BE2C (cell line): ENCODE results near the gene PSG1.
A peak's percentile ranks its signal among the peaks of the same experiment; 100 is the strongest.
"Not testable (repeated sequence)": the region's sequence is repeated elsewhere in the genome, so short reads cannot be mapped to it uniquely, and the experiment has no call there.

ENCODE experiments used
- DNase-seq: peaks from one replicate; pipeline ENCODE4 v3.0.0-alpha.2; 2020
- H3K27me3 ChIP-seq: fragments of 250-450 bp; sonication (Bioruptor Pico); 2 replicates; pipeline ENCODE4 v1.5.1; 2020; ENCODE audit warnings: mild to moderate bottlenecking
- H3K36me3 ChIP-seq: fragments of 250-450 bp; sonication (Bioruptor Pico); 2 replicates; pipeline ENCODE4 v1.5.1; 2020; ENCODE audit warnings: mild to moderate bottlenecking
- H3K4me1 ChIP-seq: fragments of 250-450 bp; sonication (Bioruptor Pico); 2 replicates; pipeline ENCODE4 v1.5.1; 2020
- H3K4me3 ChIP-seq: 2 replicates; pipeline ENCODE4 v1.5.1; 2011; ENCODE audit warnings: low read depth, low read length
- H3K9me3 ChIP-seq: fragments of 250-450 bp; sonication (Bioruptor Pico); 2 replicates; pipeline ENCODE4 v1.5.1; 2020
- CTCF ChIP-seq: IDR thresholded peaks from 2 replicates; pipeline ENCODE4 v1.5.1; 2012; ENCODE audit warnings: mild to moderate bottlenecking, low read depth, low read length

PSG1 gene

GRCh38 chr19:42919070-42919756, 39.7 kb upstream of the PSG1 start:
- H3K36me3 ChIP-seq, H3K4me1 ChIP-seq, H3K27me3 ChIP-seq, H3K9me3 ChIP-seq, H3K4me3 ChIP-seq, DNase-seq: not testable (repeated sequence)
- TF ChIP-seq CTCF = peak; percentile 25; the same call in 1 of the 2 replicates

GRCh38 chr19:42918377-42919069, 39.0 kb upstream of the PSG1 start:
- not testable (repeated sequence) for H3K27me3 ChIP-seq, H3K36me3 ChIP-seq, H3K4me3 ChIP-seq, DNase-seq, H3K9me3 ChIP-seq, H3K4me1 ChIP-seq

- not testable (repeated sequence) for H3K4me1 ChIP-seq, DNase-seq, H3K9me3 ChIP-seq, H3K27me3 ChIP-seq, H3K4me3 ChIP-seq, H3K36me3 ChIP-seq
Measured at GRCh38 chr19:42917634-42918033, 38.1 kb upstream of the PSG1 start, which contains the start of gene PSG6. Gene PSG6 (minus strand): TSS chr19:42917894. CDS start chr19:42917792, 102 bp downstream.

GRCh38 chr19:42916931-42917330, 37.4 kb upstream of the PSG1 start:
- not testable (repeated sequence) for DNase-seq, H3K4me1 ChIP-seq, H3K27me3 ChIP-seq, H3K9me3 ChIP-seq, H3K4me3 ChIP-seq, H3K36me3 ChIP-seq

GRCh38 chr19:42913516-42913915, 34.0 kb upstream of the PSG1 start:
- not testable (repeated sequence) for H3K9me3 ChIP-seq, H3K36me3 ChIP-seq, H3K4me3 ChIP-seq, DNase-seq, H3K4me1 ChIP-seq, H3K27me3 ChIP-seq

- not testable (repeated sequence) for H3K4me3 ChIP-seq, H3K36me3 ChIP-seq, H3K4me1 ChIP-seq, DNase-seq, H3K9me3 ChIP-seq, H3K27me3 ChIP-seq
Measured at GRCh38 chr19:42912941-42913340, 33.4 kb upstream of the PSG1 start.

- H3K4me3 ChIP-seq, H3K4me1 ChIP-seq, DNase-seq, H3K9me3 ChIP-seq, H3K27me3 ChIP-seq, H3K36me3 ChIP-seq: not testable (repeated sequence)
Measured at GRCh38 chr19:42911731-42912130, 32.2 kb upstream of the PSG1 start.

GRCh38 chr19:42906162-42906561, 26.6 kb upstream of the PSG1 start:
- not testable (repeated sequence) for H3K4me1 ChIP-seq, H3K9me3 ChIP-seq, H3K4me3 ChIP-seq, DNase-seq, H3K36me3 ChIP-seq, H3K27me3 ChIP-seq

GRCh38 chr19:42900561-42900960, 21.0 kb upstream of the PSG1 start:
- not testable (repeated sequence) for H3K4me3 ChIP-seq, H3K27me3 ChIP-seq, H3K9me3 ChIP-seq, H3K36me3 ChIP-seq, H3K4me1 ChIP-seq, DNase-seq

GRCh38 chr19:42899674-42900073, 20.2 kb upstream of the PSG1 start:
- not testable (repeated sequence) for H3K27me3 ChIP-seq, H3K9me3 ChIP-seq, H3K4me1 ChIP-seq, H3K36me3 ChIP-seq, H3K4me3 ChIP-seq, DNase-seq

- H3K4me3 ChIP-seq, H3K9me3 ChIP-seq, H3K36me3 ChIP-seq, H3K4me1 ChIP-seq, H3K27me3 ChIP-seq, DNase-seq: not testable (repeated sequence)
Measured at GRCh38 chr19:42899110-42899509, 19.6 kb upstream of the PSG1 start.

GRCh38 chr19:42898656-42899055, 19.1 kb upstream of the PSG1 start:
- DNase-seq, H3K9me3 ChIP-seq, H3K4me1 ChIP-seq, H3K36me3 ChIP-seq, H3K27me3 ChIP-seq, H3K4me3 ChIP-seq: not testable (repeated sequence)

- not testable (repeated sequence) for H3K9me3 ChIP-seq, DNase-seq, H3K36me3 ChIP-seq, H3K27me3 ChIP-seq, H3K4me3 ChIP-seq, H3K4me1 ChIP-seq
Measured at GRCh38 chr19:42897729-42898128, 18.2 kb upstream of the PSG1 start.

- not testable (repeated sequence) for H3K4me3 ChIP-seq, H3K9me3 ChIP-seq, H3K27me3 ChIP-seq, H3K36me3 ChIP-seq, H3K4me1 ChIP-seq, DNase-seq
Measured at GRCh38 chr19:42890446-42890845, 10.9 kb upstream of the PSG1 start.

GRCh38 chr19:42887876-42888445, 8.4 kb upstream of the PSG1 start:
- not testable (repeated sequence) for DNase-seq, H3K4me1 ChIP-seq, H3K27me3 ChIP-seq, H3K4me3 ChIP-seq, H3K36me3 ChIP-seq, H3K9me3 ChIP-seq
